ENCODE results near the gene MRPL22. TPM values are rescaled to one million over a fixed set of nuclear protein-coding genes. Genes with fewer than 3 reads are reported as not detected.
"Not testable (repeated sequence)": the region's sequence is repeated elsewhere in the genome, so short reads cannot be mapped to it uniquely, and the experiment has no call there.

Gene MRPL22
- total RNA-seq, 4 donors from 2014 or later = 5.8 to 40.6 (median 14.0) TPM

DNA sequence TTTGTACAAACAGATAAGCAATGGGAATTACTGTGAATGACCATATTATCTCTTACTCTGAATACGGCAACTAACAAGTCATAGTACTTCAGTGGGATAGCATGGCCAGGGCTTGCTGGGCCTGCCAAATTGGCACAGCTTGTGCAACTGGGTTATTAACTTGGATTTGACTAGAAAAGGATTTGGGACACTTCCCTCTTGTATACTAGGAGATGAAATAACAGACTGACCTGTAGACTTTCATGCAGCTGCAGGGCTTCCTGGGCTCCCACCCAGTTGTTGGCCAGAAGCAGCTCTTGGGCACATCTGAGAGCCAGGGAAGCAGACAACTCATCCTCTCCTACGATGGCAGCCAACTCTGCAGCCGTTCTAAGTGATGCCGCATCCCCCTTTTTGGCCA is 42.7 kb upstream of the MRPL22 start:
- Histone ChIP-seq H3K4me1 (no peaks in the 10 kb centered on the region), H3K9me3 (no peaks in the 10 kb centered on the region), H3K27ac (no peak overlapping the region), H3K27me3 (no peaks in the 10 kb centered on the region), H3K36me3 (peaks cover 0 to 65% (median 0%) of the 10 kb centered on the region in 3 donors), H3K4me3 (no peak overlapping the region)
- TF ChIP-seq, protein P1, sequence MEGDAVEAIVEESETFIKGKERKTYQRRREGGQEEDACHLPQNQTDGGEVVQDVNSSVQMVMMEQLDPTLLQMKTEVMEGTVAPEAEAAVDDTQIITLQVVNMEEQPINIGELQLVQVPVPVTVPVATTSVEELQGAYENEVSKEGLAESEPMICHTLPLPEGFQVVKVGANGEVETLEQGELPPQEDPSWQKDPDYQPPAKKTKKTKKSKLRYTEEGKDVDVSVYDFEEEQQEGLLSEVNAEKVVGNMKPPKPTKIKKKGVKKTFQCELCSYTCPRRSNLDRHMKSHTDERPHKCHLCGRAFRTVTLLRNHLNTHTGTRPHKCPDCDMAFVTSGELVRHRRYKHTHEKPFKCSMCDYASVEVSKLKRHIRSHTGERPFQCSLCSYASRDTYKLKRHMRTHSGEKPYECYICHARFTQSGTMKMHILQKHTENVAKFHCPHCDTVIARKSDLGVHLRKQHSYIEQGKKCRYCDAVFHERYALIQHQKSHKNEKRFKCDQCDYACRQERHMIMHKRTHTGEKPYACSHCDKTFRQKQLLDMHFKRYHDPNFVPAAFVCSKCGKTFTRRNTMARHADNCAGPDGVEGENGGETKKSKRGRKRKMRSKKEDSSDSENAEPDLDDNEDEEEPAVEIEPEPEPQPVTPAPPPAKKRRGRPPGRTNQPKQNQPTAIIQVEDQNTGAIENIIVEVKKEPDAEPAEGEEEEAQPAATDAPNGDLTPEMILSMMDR (IDR thresholded peaks at IDR 0.05) = no peak
- TF ChIP-seq POLR2A (IDR thresholded peaks at IDR 0.05) = no peak
- DNase-seq = no peak

DNA sequence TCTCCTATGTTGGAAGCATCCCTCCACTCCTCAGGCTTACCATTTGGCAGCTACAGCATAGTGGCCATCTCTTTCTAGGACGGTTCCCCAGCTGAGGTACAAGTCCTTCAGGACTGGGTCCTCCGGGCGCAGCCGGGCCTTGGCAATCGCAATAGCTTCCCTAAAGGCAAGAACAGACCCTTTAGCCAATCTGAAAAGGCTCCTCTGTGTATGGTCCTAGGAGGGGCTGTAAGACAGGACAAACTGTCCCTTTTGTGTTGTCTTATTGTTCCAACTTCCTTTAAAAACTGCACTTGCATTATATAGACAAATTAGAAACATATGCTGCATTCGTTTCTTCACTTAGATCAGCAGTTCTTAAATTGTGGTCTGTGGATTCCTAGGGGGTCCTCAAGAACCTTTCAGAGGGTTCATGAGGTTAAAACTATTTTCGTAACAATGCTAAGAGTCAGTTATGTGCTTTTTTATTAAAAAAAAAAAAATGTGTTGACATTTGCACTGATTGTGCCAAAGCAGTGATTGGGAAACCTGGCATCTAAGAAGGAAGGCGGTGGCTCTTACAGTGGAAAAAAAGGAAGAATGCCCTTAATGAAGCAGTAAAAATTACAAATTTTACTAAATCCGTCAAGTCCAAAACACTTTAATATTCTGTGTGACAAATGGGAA is 41.6 kb upstream of the MRPL22 start:
- peaks cover 0 to 72% (median 0%) of the 10 kb centered on the region in 3 donors for H3K36me3 ChIP-seq
- no peaks in the 10 kb centered on the region for H3K9me3 ChIP-seq
- H3K4me1 ChIP-seq = no peaks in the 10 kb centered on the region
- H3K27me3 ChIP-seq = no peaks in the 10 kb centered on the region
- H3K4me3 ChIP-seq = no peak overlapping the region
- TF ChIP-seq, protein P1 (IDR thresholded peaks at IDR 0.05) = no peak
- TF ChIP-seq POLR2A (IDR thresholded peaks at IDR 0.05) = no peak
- H3K27ac ChIP-seq = peak overlapping the region in 1 of 4 donors; percentile 26
- DNase-seq = no peak

DNA sequence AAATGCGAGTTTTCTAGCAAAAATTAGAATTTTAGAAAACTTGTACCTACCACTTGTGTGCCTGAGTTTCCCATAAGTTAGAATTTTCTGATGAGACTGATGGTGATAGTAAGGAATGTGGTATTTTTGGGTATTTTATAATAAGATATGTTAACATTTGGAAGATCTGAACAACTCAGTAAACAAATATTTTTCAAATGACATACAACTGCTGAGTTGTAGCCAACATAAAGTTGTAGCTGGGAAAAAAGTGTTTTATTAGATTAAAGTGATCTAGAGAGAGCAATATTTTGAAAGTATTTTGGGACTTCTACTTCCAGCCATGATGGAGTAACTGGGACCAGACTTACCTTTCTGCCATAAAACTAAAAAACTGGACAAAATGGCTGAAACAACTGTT is 40.8 kb upstream of the MRPL22 start:
- Histone ChIP-seq H3K9me3 (no peaks in the 10 kb centered on the region), H3K27ac (no peak overlapping the region), H3K27me3 (no peaks in the 10 kb centered on the region), H3K4me1 (no peaks in the 10 kb centered on the region), H3K36me3 (peaks cover 0 to 72% (median 0%) of the 10 kb centered on the region in 3 donors), H3K4me3 (no peak overlapping the region)
- DNase-seq = no peak
- TF ChIP-seq, protein P1 (IDR thresholded peaks at IDR 0.05) = no peak
- TF ChIP-seq POLR2A (IDR thresholded peaks at IDR 0.05) = no peak

DNA sequence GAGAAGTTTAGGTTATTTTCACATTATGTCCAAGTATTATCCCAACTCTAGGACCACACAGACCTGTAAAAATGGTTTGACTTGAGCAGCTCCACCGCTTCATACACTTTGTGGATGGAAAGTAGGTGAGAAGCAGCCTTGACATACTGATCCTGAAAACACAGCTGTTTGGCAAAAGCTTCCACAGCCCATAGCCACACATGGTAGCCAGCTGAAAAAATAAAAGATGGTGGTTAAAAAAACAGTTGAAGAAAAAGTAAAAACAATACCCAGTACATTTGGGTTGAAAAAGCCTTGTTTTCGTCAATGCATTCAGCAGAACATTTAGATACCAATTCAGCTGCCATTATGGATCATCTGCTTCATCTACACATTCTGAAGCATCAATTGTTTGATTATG is 39.6 kb upstream of the MRPL22 start:
- Histone ChIP-seq H3K27ac (no peak overlapping the region), H3K4me1 (no peaks in the 10 kb centered on the region), H3K9me3 (no peaks in the 10 kb centered on the region), H3K36me3 (peaks cover 0 to 72% (median 0%) of the 10 kb centered on the region in 3 donors), H3K4me3 (no peak overlapping the region), H3K27me3 (no peaks in the 10 kb centered on the region)
- TF ChIP-seq POLR2A (IDR thresholded peaks at IDR 0.05) = no peak
- TF ChIP-seq, protein P1 (IDR thresholded peaks at IDR 0.05) = no peak
- no peak for DNase-seq

DNA sequence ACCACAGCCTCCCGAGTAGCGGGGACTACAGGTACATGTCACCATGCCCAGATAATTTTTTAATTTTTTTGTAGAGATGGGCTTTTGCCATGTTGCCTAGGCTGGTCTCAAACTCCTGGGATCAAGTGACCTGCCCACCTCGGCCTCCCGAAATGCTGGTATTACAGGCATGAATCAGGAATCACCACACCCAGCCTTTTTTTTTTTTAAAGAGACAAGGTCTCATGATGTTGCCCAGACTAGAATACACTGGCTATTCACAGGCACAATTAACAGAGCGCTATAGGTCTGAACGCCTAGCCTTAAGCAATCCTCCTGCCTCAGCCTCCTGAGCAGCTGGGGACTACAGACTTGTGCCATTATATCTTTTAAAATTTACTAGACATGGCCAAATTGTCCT is 39.0 kb upstream of the MRPL22 start:
- Histone ChIP-seq H3K4me1 (no peaks in the 10 kb centered on the region), H3K27ac (no peak overlapping the region), H3K36me3 (peaks cover 0 to 74% (median 0%) of the 10 kb centered on the region in 3 donors), H3K27me3 (no peaks in the 10 kb centered on the region), H3K4me3 (no peak overlapping the region), H3K9me3 (no peaks in the 10 kb centered on the region)
- TF ChIP-seq, protein P1 (IDR thresholded peaks at IDR 0.05) = no peak
- no peak for TF ChIP-seq POLR2A (IDR thresholded peaks at IDR 0.05)
- no peak for DNase-seq

DNA sequence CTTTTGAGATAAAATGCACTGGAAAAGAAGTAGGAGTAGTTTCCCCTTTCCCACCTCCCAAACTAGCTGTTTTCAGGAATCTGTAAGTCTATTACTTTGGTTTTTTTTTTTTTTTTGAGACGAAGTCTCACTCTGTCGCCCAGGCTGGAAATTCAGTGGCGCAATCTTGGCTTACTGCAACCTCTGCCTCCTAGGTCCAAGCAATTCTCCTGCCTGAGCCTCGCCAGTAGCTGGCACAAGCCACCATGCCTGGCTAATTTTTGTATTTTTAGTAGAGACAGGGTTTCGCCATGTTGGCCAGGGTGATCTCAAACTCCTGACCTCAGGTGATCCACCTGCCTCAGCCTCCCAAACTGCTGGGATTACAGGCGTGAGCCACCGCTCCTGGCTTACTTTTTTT is 35.3 kb upstream of the MRPL22 start:
- H3K27ac ChIP-seq, H3K4me1 ChIP-seq, H3K27me3 ChIP-seq, DNase-seq, H3K9me3 ChIP-seq, H3K4me3 ChIP-seq: not testable (repeated sequence)
- H3K36me3 ChIP-seq = peaks cover 0 to 70% (median 0%) of the 10 kb centered on the region in 3 donors
